Stromal cell of bone marrow (primary cell): ENCODE data around the gene GGTLC1.
"Not testable (repeated sequence)": the region's sequence is repeated elsewhere in the genome, so short reads cannot be mapped to it uniquely, and the experiment has no call there.

Experiments used
- DNase-seq: peaks from one replicate; pipeline ENCODE4 v3.0.0-alpha.2; 2012; ENCODE audit warnings: low read depth

GGTLC1 gene

GRCh38 chr20:23994001-23994633 lies 5.5 kb upstream of the GGTLC1 start:
- not testable (repeated sequence) for DNase-seq

GRCh38 chr20:23993440-23993839 lies 4.9 kb upstream of the GGTLC1 start:
- DNase-seq, result not testable (repeated sequence)

GRCh38 chr20:23990296-23990695 lies 1.7 kb upstream of the GGTLC1 start:
- not testable (repeated sequence) for DNase-seq

DNA sequence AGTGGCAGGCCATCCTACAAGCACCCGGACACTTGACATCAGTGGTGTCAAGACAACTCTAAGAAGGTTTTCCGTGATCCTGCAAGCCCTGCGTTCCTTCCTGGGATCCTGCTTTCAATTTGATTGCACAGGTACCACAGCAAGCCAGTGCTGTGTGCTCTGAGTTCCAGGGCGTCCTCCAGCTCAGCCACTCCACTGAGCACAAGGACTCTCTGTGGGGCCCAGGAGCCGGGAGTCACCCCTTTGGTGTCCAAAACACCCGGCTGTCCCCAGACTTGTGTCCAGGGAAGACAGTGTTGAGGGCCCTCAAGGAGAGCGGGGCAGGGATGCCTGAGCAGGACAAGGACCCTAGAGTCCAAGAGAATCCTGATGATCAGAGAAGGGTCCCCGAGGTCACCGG lies 387 bp upstream of the GGTLC1 start:
- DNase-seq, result not testable (repeated sequence)

- not testable (repeated sequence) for DNase-seq
Measured at GRCh38 chr20:23986716-23987115, 1.9 kb downstream of the GGTLC1 start.

- DNase-seq, result not testable (repeated sequence)
Measured at GRCh38 chr20:23986310-23986709, 2.3 kb downstream of the GGTLC1 start.

GRCh38 chr20:23985790-23986225 lies 2.8 kb downstream of the GGTLC1 start:
- not testable (repeated sequence) for DNase-seq

DNA sequence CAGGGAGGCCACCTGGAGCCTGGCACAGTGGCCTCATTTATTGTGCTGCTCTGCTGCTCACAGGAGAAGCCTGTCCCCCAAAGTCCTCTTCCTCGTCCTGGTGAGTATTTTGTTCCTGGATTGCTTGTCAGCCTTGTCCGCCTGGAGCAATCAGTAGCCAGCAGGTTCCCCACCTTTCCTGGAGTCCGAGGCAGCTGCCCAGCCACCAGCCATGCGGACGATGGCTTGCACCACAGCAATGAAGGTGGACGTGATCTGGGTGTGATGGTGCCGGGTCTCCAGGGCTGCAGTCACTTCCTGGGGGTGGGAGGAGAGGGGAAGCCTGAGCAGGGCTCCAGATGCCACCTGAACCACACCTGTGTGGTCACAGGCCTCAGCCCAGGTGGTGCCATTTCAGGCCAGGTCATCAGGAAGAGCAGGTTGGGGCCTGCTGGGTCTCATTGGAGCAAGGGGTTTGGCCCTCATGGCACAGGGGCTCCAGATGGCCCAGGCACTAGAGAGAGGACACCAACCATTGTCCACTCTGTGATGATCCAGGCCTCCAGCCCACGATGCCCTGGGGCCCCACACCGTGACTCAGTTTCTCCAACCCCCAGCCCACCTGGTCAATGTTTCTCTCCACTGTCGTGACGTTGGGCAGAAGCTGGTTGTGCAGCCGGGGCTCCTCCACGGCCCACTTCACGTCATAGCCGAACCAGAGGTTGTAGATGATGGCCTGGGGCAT lies 3.4 kb downstream of the GGTLC1 start:
- DNase-seq, result not testable (repeated sequence)

DNA sequence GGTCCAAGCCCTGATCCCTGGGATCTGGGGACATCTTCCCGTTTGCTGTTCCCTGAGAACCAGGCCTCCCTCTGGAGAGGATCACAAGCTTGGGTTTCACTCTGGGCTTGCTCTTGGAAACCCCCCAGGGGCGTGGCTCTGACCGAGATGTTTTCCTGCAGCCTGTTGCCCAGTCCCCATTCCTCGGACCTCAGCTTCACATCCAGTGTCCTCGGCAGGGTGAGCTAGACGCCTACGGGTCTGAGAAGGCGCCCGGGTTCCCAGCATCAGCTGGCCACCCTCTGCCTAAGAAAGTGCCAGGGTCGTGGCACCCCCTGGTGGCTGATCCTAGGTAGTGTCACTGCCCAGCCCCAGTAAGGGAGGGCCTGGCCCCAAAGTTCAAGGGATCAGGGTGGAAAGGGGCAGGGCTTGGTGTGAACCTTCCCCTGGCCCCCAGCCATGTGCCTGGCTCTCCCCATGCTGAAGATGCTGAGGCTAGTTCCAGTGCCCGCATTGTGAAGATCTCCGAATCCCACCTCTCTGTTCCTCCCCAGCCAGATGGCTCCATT lies 4.0 kb downstream of the GGTLC1 start:
- DNase-seq, result not testable (repeated sequence)

DNA sequence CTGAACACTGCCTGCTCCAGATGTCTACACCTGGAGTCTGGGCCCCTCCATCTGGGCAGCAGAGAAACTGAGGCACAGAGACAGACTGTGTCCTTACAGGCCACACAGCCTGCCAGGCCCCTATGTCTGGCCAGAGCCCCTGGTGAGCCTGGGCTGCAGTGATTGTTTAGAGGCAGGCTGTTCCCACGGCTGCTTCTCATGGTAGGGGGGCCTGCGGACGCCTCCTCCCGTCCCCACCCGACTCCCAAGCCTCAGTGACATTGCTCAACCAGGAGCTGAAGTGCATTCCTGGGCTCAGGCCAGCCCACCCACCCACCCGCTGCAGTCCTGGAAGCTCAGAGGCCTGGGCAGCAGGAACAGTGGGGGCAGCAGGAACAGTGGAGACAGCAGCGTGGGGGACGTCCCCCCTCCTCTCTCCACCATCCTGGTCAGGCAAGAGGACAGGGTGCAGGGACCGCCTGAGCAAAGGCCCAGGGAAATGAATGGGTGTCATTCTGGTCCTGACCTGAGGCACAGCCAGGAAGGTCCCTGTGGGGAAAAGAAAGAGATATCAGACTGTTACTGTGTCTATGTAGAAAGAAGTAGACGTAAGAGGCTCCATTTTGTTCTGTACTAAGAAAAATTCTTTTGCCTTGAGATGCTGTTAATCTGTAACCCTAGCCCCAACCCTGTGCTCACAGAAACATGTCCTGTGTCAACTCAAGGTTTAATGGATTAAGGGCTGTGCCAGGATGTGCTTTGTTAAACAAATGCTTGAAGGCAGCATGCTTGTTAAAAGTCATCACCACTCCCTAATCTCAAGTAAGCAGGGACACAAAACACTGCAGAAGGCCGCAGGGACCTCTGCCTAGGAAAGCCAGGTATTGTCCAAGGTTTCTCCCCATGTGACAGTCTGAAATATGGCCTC lies 6.2 kb downstream of the GGTLC1 start:
- not testable (repeated sequence) for DNase-seq

DNA sequence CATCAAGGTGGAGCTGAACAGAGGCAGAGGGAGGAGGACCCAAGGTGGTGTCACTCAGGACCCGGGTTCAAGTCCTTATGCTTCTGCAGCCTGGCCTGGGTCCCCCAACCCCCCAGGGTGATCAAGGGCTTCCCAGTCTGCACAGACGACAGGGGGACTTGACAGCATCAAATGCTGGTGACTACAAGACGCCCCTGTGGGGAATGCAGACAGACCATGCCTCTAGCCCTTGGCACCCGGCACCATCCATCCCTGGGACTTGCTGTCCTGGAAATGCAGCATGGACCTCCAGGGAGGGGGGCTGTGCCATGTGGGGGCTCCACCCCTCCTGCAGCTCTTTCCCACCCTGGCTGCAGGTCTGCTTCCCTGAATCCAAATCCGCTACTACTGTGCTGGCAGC lies 7.1 kb downstream of the GGTLC1 start:
- not testable (repeated sequence) for DNase-seq

GRCh38 chr20:23981014-23981413 lies 7.6 kb downstream of the GGTLC1 start:
- not testable (repeated sequence) for DNase-seq

GRCh38 chr20:23979899-23980811 lies 8.4 kb downstream of the GGTLC1 start:
- not testable (repeated sequence) for DNase-seq

DNA sequence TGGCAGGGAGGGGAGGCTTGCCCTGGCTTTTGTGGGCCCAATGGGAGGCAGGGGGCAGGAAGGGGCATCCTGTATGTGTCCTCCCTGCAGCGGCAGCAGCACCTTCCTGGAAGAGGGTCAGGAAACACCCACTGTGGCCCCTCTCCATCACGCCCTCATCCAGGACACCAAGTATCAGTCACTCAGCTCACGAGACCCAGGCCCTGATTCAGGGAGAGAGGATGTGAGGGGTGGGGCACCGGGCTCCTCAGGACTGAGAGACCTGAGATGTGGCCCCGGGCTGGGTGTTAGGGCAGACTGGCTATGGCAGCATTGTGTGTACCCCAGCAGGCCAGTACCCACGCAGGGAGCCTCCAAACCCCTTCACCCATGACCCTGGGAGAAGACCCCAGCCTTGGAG lies 9.2 kb downstream of the GGTLC1 start:
- not testable (repeated sequence) for DNase-seq

- not testable (repeated sequence) for DNase-seq
Measured at GRCh38 chr20:23978457-23978856, 10.1 kb downstream of the GGTLC1 start.

GRCh38 chr20:23974966-23975365 lies 13.6 kb downstream of the GGTLC1 start:
- DNase-seq, result no peak

DNA sequence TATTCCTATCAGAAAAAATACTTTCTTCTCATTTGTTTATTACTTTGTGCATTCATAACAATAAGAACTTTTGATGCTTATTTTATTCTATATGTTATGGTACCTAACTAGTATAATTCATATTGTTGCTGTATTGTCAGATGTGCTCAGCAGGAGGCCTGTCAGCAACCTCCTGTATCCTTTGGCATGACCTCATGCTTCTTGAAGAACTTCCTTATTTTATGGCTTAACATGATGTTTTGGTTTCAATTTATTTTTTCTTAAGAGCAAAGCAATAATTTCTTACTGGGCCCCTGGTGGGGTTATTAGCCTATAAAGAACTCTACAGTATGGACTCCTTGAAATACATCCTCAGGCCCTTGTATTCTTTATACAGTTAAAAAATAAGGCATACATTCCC lies 17.3 kb downstream of the GGTLC1 start:
- no peak for DNase-seq

GRCh38 chr20:23970049-23970448 lies 18.5 kb downstream of the GGTLC1 start:
- DNase-seq, result no peak

GRCh38 chr20:23967616-23967979 lies 21.0 kb downstream of the GGTLC1 start:
- no peak for DNase-seq

- no peak for DNase-seq
Measured at GRCh38 chr20:23966927-23967615, 21.5 kb downstream of the GGTLC1 start.

- DNase-seq, result no peak
Measured at GRCh38 chr20:23966298-23966697, 22.3 kb downstream of the GGTLC1 start.
